Neural crest cell (in vitro differentiated cells): ENCODE measurements around the gene TGFBR1. TPM values are rescaled to one million over a fixed set of nuclear protein-coding genes. Genes with fewer than 3 reads are reported as not detected.

ENCODE experiments used
- DNase-seq: peaks from one replicate; pipeline ENCODE4 v3.0.0; 2021; ENCODE audit warnings: low read depth, mixed read lengths, low spot score
- H3K27ac Mint-ChIP-seq: one replicate; pipeline ENCODE4 v1.8.0; 2021; ENCODE audit warnings: mild to moderate bottlenecking, mixed read lengths; ENCODE audit not compliant: unreplicated experiment
- H3K27me3 Mint-ChIP-seq: 2 replicates; pipeline ENCODE4 v1.8.0; 2021; ENCODE audit warnings: low read depth, mild to moderate bottlenecking, mixed read lengths
- H3K36me3 Mint-ChIP-seq: 2 replicates; pipeline ENCODE4 v1.8.0; 2021; ENCODE audit warnings: low read depth, mild to moderate bottlenecking, mixed read lengths
- H3K4me1 Mint-ChIP-seq: 2 replicates; pipeline ENCODE4 v1.8.0; 2021; ENCODE audit warnings: mixed read lengths
- H3K4me3 Mint-ChIP-seq: one replicate; pipeline ENCODE4 v1.8.0; 2021; ENCODE audit warnings: mild to moderate bottlenecking, mixed read lengths
- H3K9me3 Mint-ChIP-seq: 2 replicates; pipeline ENCODE4 v1.8.0; 2021; ENCODE audit warnings: mixed read lengths
- CTCF ChIP-seq: fragments of 200-600 bp; sonication (generic); conservative IDR thresholded peaks from 2 replicates; pipeline ENCODE4 v1.5.0; 2021; ENCODE audit warnings: antibody characterized with exemption, mild to moderate bottlenecking
- total RNA-seq: library from RNA; stranded (reverse); gene quantifications from 2 replicates; pipeline ENCODE4 v1.2.1, GENCODE V29; 2021

TGFBR1 gene
- total RNA-seq, 1 donor from 2014 or later, result 117 TPM

DNA sequence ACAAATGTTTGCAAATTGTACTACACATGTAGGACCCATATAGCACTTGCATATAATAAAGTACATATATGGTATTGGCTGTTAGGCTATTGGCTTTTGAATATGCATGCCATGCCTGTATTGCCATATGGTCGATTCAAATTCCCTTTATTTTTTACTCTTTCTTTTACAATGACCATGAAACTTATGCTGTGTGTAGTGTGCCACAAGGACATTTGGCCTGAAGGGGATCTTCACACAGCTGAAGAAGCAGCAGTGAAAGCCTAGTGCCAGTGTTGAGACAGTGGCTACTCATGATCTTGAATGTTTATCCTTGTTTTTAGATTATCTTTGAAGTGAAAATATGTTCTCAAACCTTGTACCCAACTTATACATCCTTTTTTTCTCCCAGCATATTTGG lies 20.5 kb downstream of the TGFBR1 start:
- no peaks in the 10 kb centered on the region for H3K9me3 Mint-ChIP-seq
- peaks cover 22% of the 10 kb centered on the region for H3K4me1 Mint-ChIP-seq
- no peak overlapping the region for H3K27ac Mint-ChIP-seq
- H3K27me3 Mint-ChIP-seq, result no peaks in the 10 kb centered on the region
- H3K36me3 Mint-ChIP-seq, result peaks cover 6% of the 10 kb centered on the region
- no peak overlapping the region for H3K4me3 Mint-ChIP-seq
- no peak for TF ChIP-seq CTCF
- DNase-seq, result no peak

DNA sequence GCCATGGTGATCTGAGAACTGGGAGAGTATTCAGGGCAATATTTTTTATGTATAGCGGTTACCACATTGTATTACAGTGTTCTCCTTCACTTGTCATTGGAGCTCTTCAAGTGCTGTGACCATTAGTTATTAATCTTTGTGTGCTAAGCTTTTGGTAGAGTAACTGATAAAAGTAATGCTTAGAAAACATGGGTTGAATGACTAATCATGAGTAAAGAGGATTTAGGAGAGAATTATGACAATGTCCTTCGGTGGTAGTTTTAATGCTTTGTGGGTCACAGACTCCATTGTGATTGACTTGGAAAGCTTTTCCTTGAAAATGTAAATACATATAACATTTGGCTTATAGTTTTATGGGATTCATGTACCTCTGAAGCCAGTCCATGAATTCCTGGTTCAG lies 21.4 kb downstream of the TGFBR1 start:
- no peak overlapping the region for H3K4me3 Mint-ChIP-seq

DNA sequence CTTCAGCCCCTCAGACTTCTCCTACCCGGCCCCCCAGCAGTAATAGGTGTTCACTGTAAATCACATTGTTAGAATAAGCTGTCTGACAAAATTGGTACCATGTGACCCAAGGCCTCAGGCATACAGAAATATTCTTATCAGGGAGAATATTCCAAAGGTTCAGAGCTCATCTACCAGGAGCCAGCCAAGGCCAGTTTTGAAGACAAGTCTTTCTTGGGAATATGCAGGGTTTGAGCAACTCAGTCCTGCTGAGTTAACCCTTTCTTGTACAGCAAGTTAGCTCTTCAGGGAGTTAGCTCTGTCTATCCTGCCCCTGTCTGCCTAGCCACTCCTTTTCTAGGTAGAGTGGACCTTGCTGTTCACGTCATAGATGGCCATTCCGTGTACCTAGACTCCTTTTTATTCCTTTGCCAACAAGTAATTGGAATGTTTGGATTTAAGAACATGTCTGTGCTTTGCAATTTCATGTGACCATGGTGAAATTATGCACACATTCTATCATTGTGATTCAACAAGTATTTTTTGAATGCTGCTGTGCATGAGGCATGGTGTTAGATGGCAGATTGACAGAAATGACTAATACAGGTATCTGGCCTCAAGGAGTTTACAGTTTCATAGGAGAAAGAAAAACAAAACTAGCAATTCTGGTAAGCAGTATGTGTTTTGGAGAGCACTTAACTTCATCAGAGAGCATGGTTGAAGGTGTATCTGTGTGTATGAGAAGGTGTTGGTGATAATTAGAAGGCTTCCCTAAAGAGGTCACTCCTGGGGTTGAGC lies 22.6 kb downstream of the TGFBR1 start:
- no peak overlapping the region for H3K27ac Mint-ChIP-seq
- peaks cover 13% of the 10 kb centered on the region for H3K4me1 Mint-ChIP-seq
- peaks cover 11% of the 10 kb centered on the region for H3K36me3 Mint-ChIP-seq
- no peak for TF ChIP-seq CTCF
- no peak overlapping the region for H3K4me3 Mint-ChIP-seq
- H3K27me3 Mint-ChIP-seq, result no peaks in the 10 kb centered on the region
- no peaks in the 10 kb centered on the region for H3K9me3 Mint-ChIP-seq
- no peak for DNase-seq

More for the DNA sequence above, 21.4 kb downstream of the TGFBR1 start:
- Mint-ChIP-seq H3K36me3 (peaks cover 6% of the 10 kb centered on the region), H3K27me3 (no peaks in the 10 kb centered on the region), H3K27ac (no peak overlapping the region), H3K9me3 (no peaks in the 10 kb centered on the region), H3K4me1 (peaks cover 13% of the 10 kb centered on the region)
- no peak for TF ChIP-seq CTCF
- no peak for DNase-seq

DNA sequence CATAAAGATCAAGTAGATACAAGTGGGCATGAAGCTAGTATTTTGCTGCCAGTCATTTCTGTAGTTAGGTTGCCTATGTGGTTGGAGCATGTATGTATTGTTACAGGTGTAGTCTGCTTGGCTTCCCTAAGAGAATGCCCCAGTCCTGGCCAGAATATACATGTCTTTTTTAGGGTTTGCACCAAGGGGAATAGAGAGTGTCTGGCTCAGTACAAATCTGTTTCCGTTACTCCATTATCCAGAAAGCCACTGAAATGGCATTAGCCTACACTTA lies 23.2 kb downstream of the TGFBR1 start:
- Mint-ChIP-seq H3K4me1 (peaks cover 13% of the 10 kb centered on the region), H3K27ac (no peak overlapping the region), H3K36me3 (peaks cover 13% of the 10 kb centered on the region), H3K9me3 (no peaks in the 10 kb centered on the region), H3K27me3 (no peaks in the 10 kb centered on the region), H3K4me3 (no peak overlapping the region)
- DNase-seq, result no peak
- no peak for TF ChIP-seq CTCF

DNA sequence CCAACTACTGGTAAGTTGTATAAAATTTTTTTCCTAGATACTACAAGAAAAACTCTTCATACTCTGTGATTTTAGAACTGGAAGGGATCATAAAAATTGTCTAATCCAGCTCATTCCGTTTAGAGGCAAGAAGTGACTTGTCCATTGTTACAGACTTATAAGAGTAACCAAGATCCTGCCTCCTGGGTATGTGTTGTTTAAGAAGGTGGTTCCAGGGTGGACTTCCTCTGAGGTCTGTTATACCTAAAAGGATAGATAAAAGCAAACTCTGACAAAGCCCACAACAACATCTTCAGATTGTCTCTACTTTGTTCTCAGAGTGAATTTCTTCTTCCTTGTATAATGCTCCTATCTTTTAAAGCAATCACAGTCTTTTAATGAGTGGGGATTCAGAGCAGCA lies 24.2 kb downstream of the TGFBR1 start:
- no peak for DNase-seq
- Mint-ChIP-seq H3K27me3 (no peaks in the 10 kb centered on the region), H3K36me3 (peaks cover 13% of the 10 kb centered on the region), H3K27ac (no peak overlapping the region), H3K4me1 (peaks cover 14% of the 10 kb centered on the region), H3K4me3 (no peak overlapping the region), H3K9me3 (no peaks in the 10 kb centered on the region)
- TF ChIP-seq CTCF, result no peak
